Measurements from ENCODE around the gene LRCH4.

Gene LRCH4, protein sequence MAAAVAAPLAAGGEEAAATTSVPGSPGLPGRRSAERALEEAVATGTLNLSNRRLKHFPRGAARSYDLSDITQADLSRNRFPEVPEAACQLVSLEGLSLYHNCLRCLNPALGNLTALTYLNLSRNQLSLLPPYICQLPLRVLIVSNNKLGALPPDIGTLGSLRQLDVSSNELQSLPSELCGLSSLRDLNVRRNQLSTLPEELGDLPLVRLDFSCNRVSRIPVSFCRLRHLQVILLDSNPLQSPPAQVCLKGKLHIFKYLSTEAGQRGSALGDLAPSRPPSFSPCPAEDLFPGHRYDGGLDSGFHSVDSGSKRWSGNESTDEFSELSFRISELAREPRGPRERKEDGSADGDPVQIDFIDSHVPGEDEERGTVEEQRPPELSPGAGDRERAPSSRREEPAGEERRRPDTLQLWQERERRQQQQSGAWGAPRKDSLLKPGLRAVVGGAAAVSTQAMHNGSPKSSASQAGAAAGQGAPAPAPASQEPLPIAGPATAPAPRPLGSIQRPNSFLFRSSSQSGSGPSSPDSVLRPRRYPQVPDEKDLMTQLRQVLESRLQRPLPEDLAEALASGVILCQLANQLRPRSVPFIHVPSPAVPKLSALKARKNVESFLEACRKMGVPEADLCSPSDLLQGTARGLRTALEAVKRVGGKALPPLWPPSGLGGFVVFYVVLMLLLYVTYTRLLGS

GRCh38 chr7:100585511-100586265 lies at the start of gene LRCH4:
Gene LRCH4, minus strand, starts transcription at chr7:100586129. Its CDS starts 29 bp downstream, at chr7:100586100.
- DNase-seq = peak; percentile 54 to 83 (median 56)

- peak; percentile 62 to 79 (median 71) for DNase-seq
Observed at GRCh38 chr7:100632951-100633717, 47.2 kb upstream of the LRCH4 start.

DNA sequence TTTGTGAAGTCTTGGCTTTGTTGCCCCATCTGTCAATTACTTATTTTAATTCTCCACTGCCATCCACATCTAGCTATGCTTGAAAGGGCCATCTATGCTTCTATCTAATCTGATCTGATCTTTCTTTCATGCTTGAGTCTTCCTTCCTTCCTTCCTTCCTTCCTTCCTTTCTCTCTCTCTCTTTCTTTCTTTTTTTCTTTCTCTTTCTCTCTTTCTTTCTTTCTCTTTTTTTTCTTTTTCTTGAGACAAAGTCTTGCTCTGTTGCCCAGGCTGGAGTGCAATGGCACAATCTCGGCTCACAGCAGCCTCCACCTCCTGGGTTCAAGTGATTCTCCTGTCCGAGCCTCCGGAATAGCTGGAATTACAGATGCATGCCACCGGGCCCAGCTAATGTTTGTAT lies 44.1 kb upstream of the LRCH4 start:
- DNase-seq = no peak

- peak; percentile 60 to 76 (median 60) for DNase-seq
Observed at GRCh38 chr7:100629117-100629716, 43.3 kb upstream of the LRCH4 start.

DNA sequence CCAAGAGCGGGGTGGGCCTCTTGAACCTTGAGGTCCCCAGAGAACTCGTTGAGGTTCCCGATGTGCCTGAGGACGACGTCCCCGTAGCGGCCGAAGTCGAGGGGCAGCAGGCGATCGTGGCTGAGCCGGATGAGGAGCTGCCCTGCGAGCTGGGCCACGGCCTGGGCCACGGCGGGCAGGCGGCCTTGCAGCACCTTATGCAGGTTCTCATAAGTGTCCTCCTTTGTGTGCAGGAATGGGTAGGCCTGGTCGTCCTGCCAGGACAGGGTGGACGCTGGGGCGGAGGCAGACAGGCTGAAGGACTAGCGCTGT lies 41.3 kb upstream of the LRCH4 start:
- no peak for DNase-seq

- peak; percentile 78 to 91 (median 82) for DNase-seq
Observed at GRCh38 chr7:100626530-100627237, 40.8 kb upstream of the LRCH4 start.

DNA sequence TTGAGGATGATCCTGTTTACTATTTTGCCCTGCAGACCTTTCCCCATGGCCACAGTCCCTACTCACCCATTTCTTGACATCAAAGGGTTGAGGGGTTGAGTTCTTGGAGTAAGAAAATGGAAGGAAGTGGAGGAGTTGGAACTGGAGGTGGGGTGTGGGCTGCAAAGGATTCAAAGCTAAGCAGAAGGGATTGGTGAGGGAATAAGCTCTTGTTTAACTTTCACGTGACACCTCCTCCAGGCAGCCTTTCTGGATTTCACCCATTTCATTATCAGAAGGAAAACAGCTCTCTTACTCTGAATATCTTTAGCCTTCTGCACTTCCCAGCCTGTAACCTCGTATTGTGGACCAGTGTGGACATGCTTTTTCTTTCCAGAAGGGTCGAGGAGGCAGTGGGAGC lies 40.1 kb upstream of the LRCH4 start:
- no peak for DNase-seq

DNA sequence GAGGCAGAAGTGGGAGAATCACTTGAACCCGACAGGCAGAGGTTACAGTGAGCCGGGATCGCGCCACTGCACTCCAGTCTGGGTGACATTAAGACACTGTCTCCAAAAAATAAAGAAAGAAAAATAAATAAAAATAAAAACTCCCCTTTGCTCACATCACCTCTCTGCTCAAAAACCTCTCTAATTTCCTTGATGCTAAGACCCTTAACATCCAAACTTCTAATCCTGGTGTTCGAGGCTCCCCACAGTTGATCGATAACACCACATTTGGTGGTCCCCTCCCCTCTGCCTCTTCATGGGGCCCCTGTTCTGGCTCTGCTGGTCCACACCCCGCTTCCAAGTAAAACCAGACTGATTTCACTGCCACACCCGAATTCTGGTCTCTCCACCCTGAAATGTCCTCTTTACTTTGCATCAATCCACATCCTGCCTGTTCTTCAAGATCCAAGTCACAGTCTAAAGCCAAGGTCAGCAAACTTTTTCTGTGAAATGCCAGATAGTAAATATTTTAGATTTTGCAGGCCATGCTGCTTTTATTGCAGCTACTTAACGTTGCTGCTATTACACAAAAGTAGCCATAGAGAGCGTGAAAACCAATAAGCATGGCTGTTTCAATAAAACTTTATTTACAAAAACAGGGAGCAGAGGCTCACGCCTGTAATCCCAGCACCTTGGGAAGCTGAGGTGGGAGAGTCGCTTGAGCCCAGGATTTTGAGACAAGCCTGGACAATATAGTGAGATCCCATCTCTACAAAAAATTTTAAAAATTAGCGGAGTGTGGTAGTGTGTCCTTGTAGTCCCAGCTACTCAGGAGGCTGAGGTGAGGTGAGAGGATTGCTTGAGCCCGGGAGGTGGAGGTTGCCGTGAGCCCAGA lies 38.3 kb upstream of the LRCH4 start:
- DNase-seq = no peak

- DNase-seq = no peak
Observed at GRCh38 chr7:100621554-100621953, 35.6 kb upstream of the LRCH4 start.

GRCh38 chr7:100620804-100621203 lies 34.9 kb upstream of the LRCH4 start:
- DNase-seq = no peak

DNA sequence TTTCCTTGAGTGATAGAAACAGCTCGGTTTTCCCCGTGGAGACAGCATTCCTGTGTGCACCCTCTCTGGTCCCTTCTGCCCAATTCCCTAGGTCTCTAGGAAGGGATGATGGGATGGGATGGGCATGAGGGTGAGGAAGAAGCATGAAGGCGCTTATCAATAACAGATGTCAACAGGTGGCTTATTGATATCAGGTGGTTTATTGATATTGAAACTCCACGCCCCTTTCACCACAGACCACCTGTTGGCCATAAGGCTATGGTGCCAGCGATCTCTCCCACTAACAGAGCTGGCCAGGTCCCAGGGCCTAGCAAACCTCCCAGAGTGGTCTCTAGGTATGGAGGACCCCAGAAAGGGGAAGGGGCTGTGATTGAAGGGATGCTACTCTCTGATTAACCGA lies 34.3 kb upstream of the LRCH4 start:
- DNase-seq = no peak

DNA sequence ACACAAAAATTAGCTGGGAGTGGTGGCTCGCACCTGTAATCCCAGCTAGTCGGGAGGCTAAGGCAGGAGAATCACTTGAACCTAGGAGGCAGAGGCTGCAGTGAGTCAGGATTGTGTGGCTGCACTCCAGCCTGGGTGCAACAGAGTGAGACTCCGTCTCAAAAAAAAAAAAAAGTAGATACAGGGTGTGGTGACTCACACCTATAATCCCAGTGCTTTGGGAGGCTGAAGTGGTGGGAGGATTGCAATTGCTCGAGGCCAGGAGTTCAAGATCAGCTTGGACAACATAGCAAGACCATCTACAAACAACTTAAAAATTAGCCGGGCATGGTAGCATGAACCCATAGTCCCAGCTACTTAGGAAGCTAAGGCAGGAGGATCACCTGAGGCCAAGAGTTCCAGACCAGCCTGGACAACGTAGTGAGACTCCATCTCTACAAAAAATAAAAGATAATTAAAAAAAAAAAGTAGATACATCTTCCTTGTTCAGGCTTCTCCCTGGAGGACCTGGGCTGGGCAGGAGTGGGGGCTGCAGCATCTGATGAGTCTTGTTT lies 28.5 kb upstream of the LRCH4 start:
- DNase-seq = peak in 2 of 3 donors; percentile 30 to 43

- DNase-seq = peak in 2 of 3 donors; percentile 47
Observed at GRCh38 chr7:100613412-100614175, 27.7 kb upstream of the LRCH4 start.

DNA sequence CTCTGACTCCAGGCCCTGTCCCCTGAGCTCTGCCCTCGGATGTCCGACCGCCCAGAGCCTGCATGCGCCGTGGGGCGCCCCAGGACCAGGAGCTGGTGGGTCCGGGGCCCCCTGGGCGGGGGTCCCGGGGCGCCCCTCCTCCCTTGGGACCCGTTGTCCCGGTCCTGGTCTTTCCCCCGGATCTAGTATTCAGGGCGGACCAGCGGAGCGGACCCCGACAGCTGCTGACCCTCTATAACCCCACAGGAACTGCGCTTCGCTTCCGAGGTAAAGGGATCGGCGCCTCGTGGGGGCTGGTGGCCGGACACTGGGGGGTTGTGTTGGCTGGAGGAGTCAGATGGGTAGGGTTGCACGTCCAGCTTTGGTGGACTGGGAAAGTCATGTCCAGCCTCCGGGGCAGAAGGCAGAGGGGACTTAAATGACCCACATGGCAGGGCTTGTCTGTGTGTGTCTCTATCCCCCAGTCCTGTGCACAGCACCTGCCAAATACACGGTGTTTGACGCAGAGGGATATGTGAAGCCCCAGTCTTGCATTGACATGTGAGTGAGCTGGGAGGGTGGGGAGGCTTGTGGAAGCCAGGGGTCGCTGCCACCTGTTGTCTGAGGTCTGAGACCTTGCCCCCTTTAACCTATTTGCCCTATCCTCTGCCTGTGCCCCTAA lies 26.9 kb upstream of the LRCH4 start:
- DNase-seq = peak in 1 of 3 donors; percentile 10

DNA sequence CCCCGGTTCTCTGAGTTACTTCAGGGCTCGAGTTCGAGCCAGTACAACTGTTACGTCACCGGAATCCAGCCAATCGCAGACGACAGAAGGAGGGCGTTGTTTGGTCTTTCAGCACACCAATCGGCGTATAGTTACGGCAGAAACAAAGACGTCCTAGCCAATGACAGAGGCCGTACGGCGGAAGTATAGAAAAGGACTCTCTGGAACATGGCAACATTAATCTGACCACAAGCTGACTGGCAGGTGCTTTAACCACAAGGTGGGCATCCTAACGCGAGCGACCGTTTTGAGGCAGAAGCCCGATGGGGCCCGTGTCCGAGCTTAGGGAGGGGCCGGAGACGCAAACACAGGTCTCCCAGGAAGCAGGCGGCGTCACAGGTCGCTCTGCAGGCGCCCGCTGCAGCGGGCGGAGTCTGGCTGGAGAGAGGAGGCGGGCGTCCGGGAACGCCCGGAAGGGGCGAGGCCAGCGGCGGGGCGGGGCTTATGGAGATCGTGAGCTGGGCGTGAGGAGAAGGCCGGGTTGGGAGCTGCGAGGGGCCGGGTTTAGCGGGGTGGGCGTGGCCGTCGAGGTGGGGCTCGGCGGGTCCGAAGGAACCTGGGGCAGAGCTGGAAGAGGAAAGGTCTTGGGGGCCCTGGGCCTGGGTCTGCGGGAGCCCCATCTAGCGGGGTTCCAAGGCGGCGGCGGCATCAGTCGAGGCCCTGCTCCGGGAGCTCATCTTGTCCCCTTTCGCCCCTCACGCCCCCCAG lies 26.2 kb upstream of the LRCH4 start, which contains the start of gene MOSPD3:
TSS of gene MOSPD3 (plus strand) at position 558 of the 747 bp plus-strand sequence. CDS start 252 bp downstream, outside the sequence.
- peak; percentile 99 for DNase-seq

- DNase-seq = no peak
Observed at GRCh38 chr7:100609958-100610357, 24.0 kb upstream of the LRCH4 start.

DNA sequence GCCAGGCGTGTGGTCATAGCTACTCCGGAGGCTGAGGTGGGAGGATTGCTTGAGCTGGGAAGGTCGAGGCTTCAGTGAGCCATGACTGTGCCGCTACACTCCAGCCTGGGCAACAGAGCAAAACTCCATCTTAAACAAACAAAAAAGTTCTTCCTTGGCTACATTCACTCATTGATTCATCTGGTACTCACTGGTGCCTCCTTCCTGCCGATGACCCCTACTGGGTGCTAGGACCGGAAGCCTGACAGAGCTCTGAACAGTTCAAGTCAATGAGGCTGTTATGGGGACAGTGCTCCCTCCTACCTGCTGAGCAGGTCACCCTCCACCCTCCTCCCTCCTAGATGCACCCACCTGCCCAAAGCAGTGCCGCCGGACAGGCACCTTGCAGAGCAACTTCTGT lies 21.2 kb upstream of the LRCH4 start:
- no peak for DNase-seq

- DNase-seq = no peak
Observed at GRCh38 chr7:100606313-100606712, 20.4 kb upstream of the LRCH4 start.
